22Rv1 (cell line): ENCODE results near the gene ENOX2.

ENCODE experiments used
- H3K27ac ChIP-seq: fragments of 450-650 bp; 2 replicates; pipeline ENCODE4 v1.5.1; 2017
- ZFX ChIP-seq: fragments of 450-650 bp; IDR thresholded peaks from 2 replicates; pipeline ENCODE4 v1.6.1; 2017; ENCODE audit warnings: antibody characterized with exemption, borderline replicate concordance
- TF ChIP-seq, protein P1 (sequence below): fragments of 450-650 bp; IDR thresholded peaks from 2 replicates; pipeline ENCODE4 v1.5.1; 2017; ENCODE audit warnings: mild to moderate bottlenecking

ENOX2 gene

DNA sequence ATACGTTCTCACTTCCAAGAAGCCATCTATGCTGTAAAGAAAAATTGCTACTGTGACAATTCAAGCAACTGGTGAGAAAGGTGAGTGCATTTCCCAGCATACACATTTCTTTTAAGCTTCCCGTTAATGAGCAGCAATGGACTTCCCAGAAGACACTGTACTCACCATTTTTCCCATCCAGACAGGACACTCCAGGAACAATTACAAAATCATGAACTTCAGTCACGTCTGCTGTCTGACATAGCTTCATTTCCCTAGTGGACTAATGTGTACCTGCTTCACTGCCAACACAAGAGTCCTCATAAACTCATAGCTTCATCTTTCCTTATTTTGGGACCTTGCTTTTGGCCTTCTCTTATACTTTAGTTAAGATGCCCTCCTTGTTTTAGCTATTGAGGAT, 156.9 kb downstream of the ENOX2 start:
- no peak for TF ChIP-seq ZFX
- TF ChIP-seq, protein P1, sequence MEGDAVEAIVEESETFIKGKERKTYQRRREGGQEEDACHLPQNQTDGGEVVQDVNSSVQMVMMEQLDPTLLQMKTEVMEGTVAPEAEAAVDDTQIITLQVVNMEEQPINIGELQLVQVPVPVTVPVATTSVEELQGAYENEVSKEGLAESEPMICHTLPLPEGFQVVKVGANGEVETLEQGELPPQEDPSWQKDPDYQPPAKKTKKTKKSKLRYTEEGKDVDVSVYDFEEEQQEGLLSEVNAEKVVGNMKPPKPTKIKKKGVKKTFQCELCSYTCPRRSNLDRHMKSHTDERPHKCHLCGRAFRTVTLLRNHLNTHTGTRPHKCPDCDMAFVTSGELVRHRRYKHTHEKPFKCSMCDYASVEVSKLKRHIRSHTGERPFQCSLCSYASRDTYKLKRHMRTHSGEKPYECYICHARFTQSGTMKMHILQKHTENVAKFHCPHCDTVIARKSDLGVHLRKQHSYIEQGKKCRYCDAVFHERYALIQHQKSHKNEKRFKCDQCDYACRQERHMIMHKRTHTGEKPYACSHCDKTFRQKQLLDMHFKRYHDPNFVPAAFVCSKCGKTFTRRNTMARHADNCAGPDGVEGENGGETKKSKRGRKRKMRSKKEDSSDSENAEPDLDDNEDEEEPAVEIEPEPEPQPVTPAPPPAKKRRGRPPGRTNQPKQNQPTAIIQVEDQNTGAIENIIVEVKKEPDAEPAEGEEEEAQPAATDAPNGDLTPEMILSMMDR = no peak

DNA sequence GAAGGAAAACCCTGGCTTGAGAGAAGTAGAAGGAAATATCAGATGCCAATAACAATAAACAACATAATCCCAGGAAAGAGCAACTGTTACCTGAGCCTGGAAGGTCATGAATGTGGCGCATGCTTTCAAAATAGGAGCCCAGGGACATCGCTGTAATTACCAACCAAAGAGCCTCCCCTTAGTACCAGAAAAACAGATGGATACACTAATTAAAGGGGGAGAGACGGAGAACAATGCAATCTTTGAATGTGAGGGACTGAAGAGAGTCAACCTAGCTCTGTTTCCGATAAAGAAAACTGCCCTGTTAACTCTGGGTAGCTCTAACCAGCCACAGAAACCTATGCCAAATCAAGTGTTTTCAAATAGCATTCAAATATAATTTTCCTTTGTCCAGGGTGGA, 161.4 kb downstream of the ENOX2 start:
- H3K27ac ChIP-seq = no peak overlapping the region
- TF ChIP-seq, protein P1 = no peak
- no peak for TF ChIP-seq ZFX

More for the DNA sequence above, 156.9 kb downstream of the ENOX2 start:
- H3K27ac ChIP-seq = no peak overlapping the region

GRCh38 chrX:130741151-130741550, 161.9 kb downstream of the ENOX2 start:
- no peak overlapping the region for H3K27ac ChIP-seq
- TF ChIP-seq, protein P1 = no peak
- no peak for TF ChIP-seq ZFX

DNA sequence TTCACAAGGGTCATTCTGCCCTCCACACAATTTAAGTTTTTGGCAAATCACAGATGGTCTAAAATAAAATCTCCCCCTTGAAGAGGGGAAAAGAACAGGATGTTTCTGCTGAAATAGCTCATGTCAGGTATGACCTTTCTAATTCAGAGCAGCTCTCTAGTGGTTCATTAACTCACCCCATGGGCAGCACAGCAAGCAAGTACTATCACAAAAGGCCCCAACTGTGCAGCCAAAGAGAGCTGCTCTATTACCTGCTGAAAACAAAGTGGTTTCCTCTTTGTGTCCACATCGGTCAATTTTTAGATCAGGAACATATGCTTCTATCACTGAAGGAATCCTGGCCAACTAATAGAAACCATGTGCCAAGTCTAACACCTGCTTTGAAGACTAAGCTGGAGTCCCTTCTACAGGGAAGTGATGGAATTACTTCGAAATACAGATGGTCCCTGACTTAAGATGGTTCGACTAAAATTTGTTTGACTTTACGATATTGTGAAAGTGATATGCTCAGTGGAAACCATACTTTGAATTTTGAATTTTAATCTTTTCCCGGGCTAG, 164.3 kb downstream of the ENOX2 start:
- TF ChIP-seq, protein P1 = no peak
- no peak for TF ChIP-seq ZFX

DNA sequence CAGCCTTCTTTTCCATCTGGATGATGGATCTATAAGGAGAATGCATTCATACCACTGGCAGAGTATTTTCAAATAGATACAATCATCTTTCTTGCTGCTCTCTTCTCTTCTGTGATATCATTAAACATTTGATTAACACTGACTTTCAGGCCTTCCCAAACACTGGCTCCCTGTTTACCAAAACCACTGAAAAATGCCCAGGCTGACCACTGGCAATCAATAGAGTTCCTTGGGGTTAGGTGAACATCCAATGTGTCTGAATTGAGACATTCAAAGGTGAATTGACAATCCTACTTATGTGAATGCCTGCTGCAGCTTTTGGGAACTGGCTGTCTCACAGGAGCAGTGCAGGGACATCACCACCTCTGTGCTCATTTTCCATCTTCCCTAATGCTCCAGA, 168.3 kb downstream of the ENOX2 start:
- H3K27ac ChIP-seq = no peak overlapping the region
- no peak for TF ChIP-seq ZFX

More for the DNA sequence above, 164.3 kb downstream of the ENOX2 start:
- H3K27ac ChIP-seq = no peak overlapping the region

DNA sequence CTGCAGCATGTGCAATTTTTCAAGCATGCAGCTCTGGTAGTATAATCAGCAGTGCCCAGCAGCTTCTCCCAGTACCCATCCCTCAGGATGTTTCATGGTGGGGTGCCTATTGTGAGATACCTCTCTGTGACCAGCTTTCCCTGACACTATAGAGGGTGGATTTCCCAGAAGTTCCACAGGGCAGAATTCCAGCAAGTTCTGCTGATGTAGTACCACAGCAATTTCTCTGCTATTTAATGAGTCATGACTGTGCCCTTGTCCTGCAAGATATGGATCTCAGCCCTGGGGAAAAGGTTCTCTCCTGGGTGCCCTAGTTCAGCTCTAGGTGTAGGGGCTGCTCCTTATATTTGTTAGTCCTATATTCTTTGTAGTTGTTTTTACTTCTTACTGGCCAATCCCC, 174.8 kb downstream of the ENOX2 start:
- no peak overlapping the region for H3K27ac ChIP-seq
- no peak for TF ChIP-seq ZFX
- TF ChIP-seq, protein P1 = no peak

DNA sequence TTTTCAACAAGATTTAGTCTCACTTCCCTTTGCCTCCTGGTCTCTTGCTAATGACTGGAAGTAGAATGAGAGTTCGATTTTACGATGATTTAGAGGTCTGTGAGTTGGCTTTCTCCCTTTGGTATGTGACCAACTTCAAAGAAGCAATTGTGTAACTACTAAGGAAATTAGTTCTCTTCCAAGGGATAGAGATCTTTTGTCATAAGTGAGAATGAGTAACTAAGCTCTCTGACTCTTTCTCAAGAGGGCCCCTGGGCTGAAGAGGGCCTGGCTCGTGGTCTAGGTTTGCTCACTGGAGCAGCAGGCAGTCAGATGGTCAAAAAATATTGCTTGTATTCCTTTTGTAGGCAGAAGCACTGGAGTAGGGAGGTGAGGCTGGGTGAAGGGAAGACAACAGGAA, 176.3 kb downstream of the ENOX2 start:
- H3K27ac ChIP-seq = no peak overlapping the region
- TF ChIP-seq, protein P1 = no peak
- no peak for TF ChIP-seq ZFX

DNA sequence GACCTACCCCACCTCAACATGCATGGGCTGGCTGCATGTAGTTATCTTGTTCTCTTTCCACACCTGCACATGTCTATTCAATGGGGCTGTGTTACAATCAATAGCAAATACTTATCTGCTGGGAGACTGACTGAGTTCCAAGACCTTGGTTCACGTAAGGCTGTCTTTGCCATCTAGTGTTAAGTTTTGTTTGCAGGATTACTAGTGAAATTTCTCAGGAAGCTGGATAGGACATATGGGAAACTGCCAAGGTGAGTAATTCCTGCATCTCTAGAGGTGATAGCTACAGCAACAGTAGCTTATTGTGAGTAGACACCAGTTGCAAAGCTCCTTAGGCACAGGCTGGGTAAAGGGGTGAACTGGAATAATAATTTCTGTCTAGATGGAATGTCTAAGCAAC, 177.5 kb downstream of the ENOX2 start:
- TF ChIP-seq, protein P1 = no peak
- no peak overlapping the region for H3K27ac ChIP-seq
